GM23248 (cell line): ENCODE data around the gene PIM3.

Experiments
- EZH2 ChIP-seq: fragments of 200-600 bp; sonication (generic); IDR thresholded peaks from 2 replicates; pipeline ENCODE4 v1.6.1; 2018; ENCODE audit warnings: antibody characterized with exemption, mild to moderate bottlenecking; ENCODE audit not compliant: insufficient read depth, poor library complexity, severe bottlenecking
- EZH2phosphoT487 ChIP-seq: fragments of 200-600 bp; sonication (generic); IDR thresholded peaks from 2 replicates; pipeline ENCODE4 v1.6.1; 2018; ENCODE audit warnings: antibody characterized with exemption, moderate library complexity, mild to moderate bottlenecking, low read depth; ENCODE audit not compliant: insufficient read depth

DNA sequence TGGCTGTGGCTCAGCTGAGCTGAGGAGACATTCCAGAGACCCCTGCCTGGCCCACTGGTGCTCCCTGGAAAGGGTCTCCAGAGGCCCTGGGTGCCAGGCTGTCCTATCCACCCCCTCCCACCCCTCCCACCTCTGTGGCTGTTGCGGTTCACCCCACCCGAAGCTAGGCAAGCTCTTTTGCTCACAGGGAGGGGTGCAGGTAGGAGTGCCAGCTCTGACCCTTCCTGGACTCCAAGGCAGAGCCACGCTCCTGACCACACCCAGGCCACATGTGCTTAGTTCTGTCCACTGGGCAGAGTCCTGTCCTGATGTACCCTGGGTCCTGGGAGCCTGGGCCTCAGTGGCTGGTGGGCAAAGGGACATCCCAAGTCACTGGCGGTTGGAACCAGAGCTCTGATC lies 35.5 kb downstream of the PIM3 start:
- no peak for TF ChIP-seq EZH2
- TF ChIP-seq EZH2phosphoT487, result no peak
